Left ventricle myocardium superior (tissue), 1 donor: ENCODE results near the gene CHRFAM7A. TPM values are rescaled to one million over a fixed set of nuclear protein-coding genes. Genes with fewer than 3 reads are reported as not detected.
"Not testable (repeated sequence)": the region's sequence is repeated elsewhere in the genome, so short reads cannot be mapped to it uniquely, and the experiment has no call there.

Experiments
- ATAC-seq: fragments of 200-7000 bp; cut with Tn5 transposase; one replicate; pipeline ENCODE4 v1.9.1; 2020; ENCODE audit warnings: mild to moderate bottlenecking, moderate library complexity
- DNase-seq: peaks from one replicate; pipeline ENCODE4 v3.0.0-alpha.2; 2020
- intact Hi-C: fragments of 100-400 bp; cut with micrococcal nuclease; formaldehyde crosslinking; loops from one replicate; pipeline ENCODE4 v1.11.0; 2022
- long read RNA-seq: library from polyadenylated mRNA; unstranded; transcript quantifications from one replicate; pipeline ENCODE4 v2.0.0, GENCODE V29; 2021
- total RNA-seq: library from RNA; stranded (reverse); fragmentation: NEBNext Ultra II Directional; extraction: Animal tissue kit (Norgen Biotek cat#: 25700); gene quantifications from one replicate; pipeline ENCODE4 v1.2.1, GENCODE V29; 2021
- donor health status: DM: no; HTN: yes; CAD: no; lungs with severe emphysema.

Gene CHRFAM7A
- 1.3 TPM for total RNA-seq
- long read RNA-seq, result 0 reads

DNA sequence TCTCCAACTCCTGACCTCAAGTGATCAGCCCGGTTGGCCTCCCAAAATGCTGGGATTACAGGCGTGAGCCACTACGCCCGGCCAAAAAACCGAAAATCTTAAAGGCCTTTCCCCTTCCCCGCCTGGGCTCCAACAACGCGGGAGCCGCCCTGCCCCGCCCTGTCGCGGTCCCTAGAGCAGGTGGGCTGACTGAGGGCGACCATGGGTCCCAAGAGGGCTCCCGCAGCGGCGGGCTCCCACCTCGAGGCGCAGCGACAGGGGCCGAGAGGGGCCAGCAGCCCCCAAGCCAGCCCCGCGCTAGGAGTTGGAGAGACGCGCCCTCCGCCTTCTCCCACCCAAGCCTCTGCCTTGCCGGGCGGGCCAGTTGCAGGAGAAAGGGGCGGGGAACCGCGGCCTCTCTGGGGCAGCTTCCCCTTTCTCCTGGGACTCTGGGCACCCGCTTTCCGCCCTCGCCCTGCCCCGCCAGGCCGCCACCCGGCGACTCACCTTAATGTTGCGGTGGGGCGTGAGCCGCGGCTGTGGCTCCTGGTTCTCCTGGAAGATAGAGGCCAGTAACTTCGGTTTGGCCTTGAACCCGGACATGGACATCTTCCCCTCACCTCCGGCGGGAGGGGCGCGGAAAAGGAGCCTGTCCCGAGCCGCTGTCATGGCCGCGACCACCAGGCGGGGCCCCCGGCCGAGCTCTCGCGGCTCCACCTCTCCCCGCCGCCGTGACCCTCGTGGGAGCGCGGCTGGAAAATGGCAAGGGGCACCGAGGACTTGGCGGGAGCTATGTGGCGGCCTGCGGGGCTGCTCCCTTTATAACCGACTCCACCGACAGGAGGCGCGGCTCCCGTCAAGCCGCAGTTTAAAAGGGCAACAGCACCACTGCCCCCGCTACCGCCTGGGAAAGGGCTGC lies at the start of gene CHRFAM7A:
Gene CHRFAM7A, minus strand, starts transcription at position 775 of the 898 bp plus-strand sequence. CDS start 10,189 bp downstream, outside the sequence.
- intact Hi-C loops, DNase-seq: not testable (repeated sequence)
- peak; percentile 80 for ATAC-seq

DNA sequence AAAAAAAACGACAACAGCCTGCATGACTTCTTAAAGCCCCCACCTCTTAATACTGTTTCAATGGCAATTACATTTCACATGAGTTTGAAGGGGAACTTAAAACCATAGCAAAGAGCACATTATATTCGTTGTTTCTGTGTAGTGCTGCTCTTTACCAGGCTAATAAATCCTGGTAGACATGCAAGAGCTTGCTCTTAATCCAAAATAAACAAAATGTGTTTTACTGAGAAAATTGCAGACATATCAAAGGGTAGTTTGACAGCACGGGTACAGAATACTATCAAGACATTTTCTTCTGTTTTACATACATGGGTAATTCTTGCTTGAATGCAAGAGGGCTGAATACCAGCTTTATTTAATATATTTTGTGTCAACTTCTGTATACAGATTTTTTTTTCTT lies 45.0 kb upstream of the CHRFAM7A start:
- intact Hi-C loops, DNase-seq, ATAC-seq: not testable (repeated sequence)

DNA sequence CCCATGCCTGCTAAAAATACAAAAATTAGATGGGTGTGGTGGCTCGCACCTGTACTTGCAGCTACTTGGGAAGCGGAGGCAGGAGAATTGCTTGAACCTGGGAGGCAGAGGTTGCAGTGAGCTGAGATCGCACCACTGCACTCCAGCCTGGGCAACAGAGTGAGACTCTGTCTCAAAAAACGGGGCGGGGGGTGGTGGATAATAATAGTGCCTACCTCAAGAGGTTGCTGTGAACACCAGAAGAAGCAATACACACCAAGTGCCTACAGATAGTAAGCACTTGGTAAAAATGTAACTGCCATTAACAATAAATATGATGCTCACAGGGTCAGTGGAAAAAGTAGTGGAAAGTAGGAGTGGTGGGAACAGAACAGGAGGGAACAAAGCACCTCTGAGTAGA lies 42.5 kb upstream of the CHRFAM7A start:
- intact Hi-C loops, ATAC-seq: not testable (repeated sequence)
- peak; percentile 6 for DNase-seq

DNA sequence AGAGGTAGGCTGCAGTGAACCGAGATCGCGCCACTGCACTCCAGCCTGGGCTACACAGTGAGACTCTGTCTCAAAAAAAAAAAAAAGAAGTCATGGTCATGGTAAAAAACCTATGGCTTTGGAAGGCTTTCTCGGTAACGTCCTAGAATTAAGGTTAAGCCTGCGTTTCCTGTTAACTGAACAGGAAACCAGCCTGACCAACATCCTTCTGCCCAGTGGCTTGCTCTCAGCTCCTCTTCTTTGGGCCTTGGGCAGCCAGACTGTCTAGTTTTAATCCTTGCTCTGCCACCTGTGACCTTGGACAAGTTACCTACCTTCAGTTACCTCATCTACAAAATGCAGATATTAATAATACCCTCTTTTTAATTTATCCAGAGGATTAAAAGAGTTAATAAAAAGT lies 27.4 kb upstream of the CHRFAM7A start:
- intact Hi-C loops, ATAC-seq: not testable (repeated sequence)
- DNase-seq, result peak; percentile 9

- ATAC-seq, intact Hi-C loops, DNase-seq: not testable (repeated sequence)
Observed at GRCh38 chr15:30414160-30414559, 20.8 kb upstream of the CHRFAM7A start, which contains the start of gene GOLGA8R. Gene GOLGA8R, minus strand, starts transcription at chr15:30414260. Its CDS starts 98 bp downstream, at chr15:30414162.

- DNase-seq, result peak; percentile 8
- intact Hi-C loops, ATAC-seq: not testable (repeated sequence)
Observed at GRCh38 chr15:30407636-30408035, 14.3 kb upstream of the CHRFAM7A start.

DNA sequence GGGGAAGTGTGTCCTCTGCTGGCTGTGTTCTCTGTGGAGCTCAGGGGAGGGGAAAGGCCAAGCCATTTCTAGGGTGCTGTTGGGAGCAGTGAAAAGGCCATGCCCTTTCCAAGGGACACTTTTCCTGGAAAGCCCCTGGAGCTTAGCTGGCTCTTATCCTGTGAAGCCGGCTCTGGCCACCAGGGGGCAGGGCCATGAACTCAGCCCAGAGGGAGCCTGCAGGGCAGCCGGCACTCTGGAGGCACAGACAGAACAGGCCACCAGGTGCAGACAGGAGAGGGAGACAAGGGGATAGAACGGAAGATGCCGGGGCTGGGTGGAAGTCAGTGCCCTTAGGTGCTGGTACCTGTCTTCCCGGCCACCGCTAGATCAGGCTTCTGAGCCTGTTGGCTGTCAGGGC lies 5.6 kb upstream of the CHRFAM7A start:
- ATAC-seq, intact Hi-C loops: not testable (repeated sequence)
- peak; percentile 78 for DNase-seq

DNA sequence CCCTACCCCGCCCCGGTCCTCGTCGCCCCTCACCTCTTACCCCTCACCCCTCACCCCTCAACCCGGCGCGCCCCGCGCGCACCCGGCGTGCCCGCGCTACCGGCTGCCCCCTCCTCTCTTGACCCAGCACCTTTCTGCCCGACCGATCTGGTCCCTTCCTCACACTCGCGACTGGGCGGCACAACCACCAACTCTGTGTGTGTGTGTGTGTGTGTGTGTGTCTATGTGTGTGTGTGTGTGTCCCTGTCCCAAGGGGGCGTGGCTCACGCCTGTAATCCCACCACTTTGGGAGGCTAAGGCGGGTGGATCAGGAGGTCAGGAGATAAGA lies 288 bp upstream of the CHRFAM7A start:
- DNase-seq, intact Hi-C loops: not testable (repeated sequence)
- peak; percentile 48 for ATAC-seq

DNA sequence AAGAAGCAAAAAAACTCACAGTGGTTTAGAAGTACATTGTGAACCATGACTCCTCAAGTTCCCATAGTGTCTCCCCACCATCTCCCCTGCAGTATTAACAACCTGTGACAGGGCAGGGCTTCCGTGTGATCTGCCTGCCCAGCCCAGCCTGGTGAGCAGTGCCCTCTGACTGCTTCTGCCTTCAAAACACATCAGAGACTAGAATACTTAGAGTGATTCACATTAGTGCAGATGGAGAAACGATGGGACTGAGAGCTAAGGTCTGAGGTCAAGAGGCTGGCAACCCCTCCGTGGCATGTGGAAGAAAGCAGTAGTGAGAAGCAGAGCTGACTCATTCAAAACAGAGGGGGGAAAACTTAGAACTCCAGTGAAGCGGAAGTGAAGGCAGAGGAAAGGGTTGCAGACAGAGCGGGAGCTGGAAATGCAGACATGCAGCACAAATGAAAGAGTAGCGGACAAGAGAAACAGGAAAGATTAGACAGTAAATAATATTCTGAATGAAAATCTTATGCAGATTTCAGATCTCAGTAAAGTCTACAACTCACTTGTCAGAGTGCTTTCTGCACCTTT lies 6.9 kb downstream of the CHRFAM7A start:
- DNase-seq, ATAC-seq, intact Hi-C loops: not testable (repeated sequence)

GRCh38 chr15:30377082-30377413 lies 16.3 kb downstream of the CHRFAM7A start:
- intact Hi-C loops, result not testable (repeated sequence)

DNA sequence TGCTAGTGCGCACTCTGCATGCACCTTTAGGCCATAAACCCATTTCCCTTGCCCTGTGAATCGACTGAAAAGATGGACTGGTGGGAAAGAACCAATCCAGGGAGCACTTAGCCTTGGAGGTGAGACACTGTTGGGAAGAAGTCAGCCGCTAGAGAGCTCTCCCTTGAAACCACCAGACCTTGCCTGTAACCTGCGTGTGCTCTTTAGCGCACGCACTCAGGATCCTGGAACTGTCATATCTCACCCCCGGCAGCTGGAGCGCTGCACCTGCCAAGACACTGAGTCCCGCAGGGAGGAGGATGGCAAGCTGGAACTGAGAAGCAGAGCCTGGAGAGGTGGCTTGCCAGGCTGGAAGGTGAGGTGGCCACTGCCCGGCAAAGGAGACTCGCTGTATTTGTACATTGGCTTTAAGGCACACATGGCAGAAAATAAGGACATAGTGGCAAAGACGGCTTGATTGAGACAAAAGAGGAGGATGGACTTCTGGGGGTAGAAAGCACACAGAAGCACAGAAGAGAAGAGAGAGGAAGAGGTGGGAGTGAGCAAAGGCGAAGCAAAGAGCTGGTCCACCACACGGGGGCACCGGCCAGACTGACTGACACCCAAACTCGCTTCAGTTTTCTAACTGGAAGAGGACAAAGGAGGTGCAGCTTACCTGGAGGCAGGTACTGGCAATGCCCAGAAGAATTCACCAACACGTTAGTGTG lies 16.8 kb downstream of the CHRFAM7A start:
- ATAC-seq, DNase-seq, intact Hi-C loops: not testable (repeated sequence)

More at GRCh38 chr15:30377082-30377413, 16.3 kb downstream of the CHRFAM7A start:
- not testable (repeated sequence) for DNase-seq, ATAC-seq

- ATAC-seq, DNase-seq, intact Hi-C loops: not testable (repeated sequence)
Observed at GRCh38 chr15:30375872-30376271, 17.5 kb downstream of the CHRFAM7A start.

DNA sequence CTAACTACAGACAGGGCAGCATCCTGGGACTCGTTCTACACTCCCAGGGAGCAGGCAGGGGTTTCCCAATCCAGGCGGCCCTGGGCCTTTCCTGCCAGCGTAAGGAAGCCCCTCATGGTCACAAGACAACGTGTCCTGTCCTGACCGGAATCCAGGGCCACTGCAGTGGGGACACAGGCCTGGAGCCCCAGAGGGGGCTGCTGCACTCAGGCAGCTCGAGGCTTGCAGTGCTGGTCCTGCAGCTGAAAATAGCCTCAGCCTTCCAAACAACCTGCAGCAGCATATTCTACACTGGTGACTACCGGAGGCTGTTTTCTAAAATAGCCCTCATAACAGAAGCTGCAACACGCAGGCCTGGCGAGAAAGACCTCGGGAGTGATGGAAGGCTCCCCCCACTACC lies 18.5 kb downstream of the CHRFAM7A start:
- ATAC-seq, intact Hi-C loops, DNase-seq: not testable (repeated sequence)

GRCh38 chr15:30368271-30368670 lies 25.1 kb downstream of the CHRFAM7A start:
- DNase-seq, intact Hi-C loops, ATAC-seq: not testable (repeated sequence)

DNA sequence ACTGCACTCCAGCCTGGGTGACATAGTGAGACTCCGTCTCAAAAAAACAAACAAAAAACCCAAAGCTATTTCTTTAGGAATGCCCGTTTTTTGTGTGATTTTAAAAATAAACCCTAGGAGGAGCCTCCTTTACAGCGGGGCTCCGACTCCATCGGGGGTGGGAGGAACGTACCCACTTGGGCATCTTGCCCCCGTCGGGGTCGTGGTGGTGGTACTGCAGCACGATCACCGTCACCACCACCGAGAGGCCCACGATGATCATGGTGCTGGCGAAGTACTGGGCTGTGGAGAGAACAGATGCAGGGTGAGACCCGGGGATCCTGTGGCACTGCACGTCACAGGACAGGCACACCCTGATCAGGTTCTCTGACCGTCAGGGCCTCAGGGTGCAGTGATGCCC lies 26.1 kb downstream of the CHRFAM7A start:
- intact Hi-C loops, DNase-seq, ATAC-seq: not testable (repeated sequence)

GRCh38 chr15:30361404-30361803 lies 31.9 kb downstream of the CHRFAM7A start:
- intact Hi-C loops, DNase-seq, ATAC-seq: not testable (repeated sequence)

GRCh38 chr15:30360990-30361389 lies 32.4 kb downstream of the CHRFAM7A start:
- DNase-seq, ATAC-seq, intact Hi-C loops: not testable (repeated sequence)

GRCh38 chr15:30355043-30355442 lies 38.3 kb downstream of the CHRFAM7A start:
- DNase-seq, ATAC-seq, intact Hi-C loops: not testable (repeated sequence)

DNA sequence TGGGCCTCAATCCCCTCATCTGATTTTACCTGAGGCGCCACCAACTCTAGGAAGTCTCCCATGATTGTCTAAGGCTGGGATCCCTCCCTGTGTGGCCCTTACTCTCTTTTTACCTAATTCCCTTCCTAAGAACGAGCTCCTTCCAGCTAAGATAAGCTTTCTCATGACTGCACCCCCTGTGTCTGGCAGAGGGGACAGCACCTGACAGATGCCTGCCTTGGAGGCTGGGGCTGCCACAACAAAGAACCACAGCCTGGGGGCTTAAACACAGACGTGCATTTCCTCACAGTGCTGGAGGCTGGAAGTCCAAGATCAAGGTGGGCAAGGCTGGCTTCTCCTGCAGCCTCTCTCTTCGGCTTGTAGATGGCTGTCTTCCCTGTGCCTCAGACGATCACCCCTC lies 43.5 kb downstream of the CHRFAM7A start:
- intact Hi-C loops, ATAC-seq, DNase-seq: not testable (repeated sequence)
